HG03575 (cell line): ENCODE results near the gene TWF1.
"Not testable (repeated sequence)": the region's sequence is repeated elsewhere in the genome, so short reads cannot be mapped to it uniquely, and the experiment has no call there.

Source experiments
- ATAC-seq: cut with Tn5 transposase; IDR thresholded peaks from one replicate; pipeline ENCODE4 v1.9.1; 2021; ENCODE audit not compliant: unreplicated experiment, insufficient number of reproducible peaks, low FRiP score; ENCODE audit errors: extremely low read depth

The TWF1 gene

GRCh38 chr12:43812057-43812456, 5.9 kb upstream of the TWF1 start:
- no peak for ATAC-seq

DNA sequence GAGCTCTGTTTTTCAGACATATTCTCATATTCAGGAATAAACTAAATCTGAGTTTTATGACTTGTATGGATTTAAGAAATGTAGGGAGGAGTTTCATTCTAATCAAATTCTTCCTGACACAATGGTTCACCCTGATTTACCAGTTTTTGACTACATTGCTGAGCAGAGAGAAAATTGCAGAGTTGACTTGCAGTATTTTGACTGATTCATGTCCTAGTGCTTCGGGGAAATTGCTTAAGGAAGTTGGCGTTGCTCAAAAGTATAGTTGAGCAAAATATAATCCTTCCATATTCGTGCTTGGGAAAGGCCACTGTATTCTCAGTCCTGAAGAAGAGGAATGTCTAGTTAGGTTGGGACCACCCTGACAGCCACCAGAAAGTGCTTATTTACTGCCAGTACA, 1.3 kb upstream of the TWF1 start:
- no peak for ATAC-seq

GRCh38 chr12:43806737-43807072, 588 bp upstream of the TWF1 start:
- ATAC-seq, result no peak

DNA sequence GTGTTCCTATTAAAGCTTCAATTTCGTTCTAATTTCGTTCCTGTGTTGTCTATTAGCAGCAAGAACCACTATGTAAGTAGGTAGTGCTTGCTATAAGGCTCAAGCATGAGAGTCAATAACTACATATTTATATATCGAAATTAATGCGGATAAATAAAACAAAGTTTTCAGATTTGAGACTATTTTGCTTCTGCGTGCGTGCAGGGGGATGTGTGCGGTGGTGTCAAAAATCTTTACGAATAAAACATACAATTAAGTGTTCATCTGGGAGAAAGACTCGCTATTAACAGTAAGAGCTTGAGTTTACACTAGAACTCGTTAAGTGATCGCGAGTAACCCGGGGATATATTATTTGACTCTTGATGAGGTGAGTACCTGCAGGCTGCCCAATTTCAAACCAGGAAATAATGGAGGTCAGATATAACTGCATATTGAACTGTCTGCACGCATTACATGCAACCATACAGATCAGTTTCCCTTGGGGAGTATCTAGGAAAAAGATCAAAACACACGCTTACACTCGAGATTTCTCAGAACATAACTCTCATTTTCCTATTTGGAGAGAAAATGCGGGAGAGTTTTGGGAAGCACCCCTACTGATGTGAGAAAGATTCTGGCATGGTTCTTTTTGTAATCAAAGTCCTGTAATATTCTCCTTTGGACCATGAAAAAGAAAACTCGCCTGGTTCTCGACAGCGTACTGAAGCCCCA, 813 bp downstream of the TWF1 start:
- no peak for ATAC-seq

- ATAC-seq, result no peak
Observed at GRCh38 chr12:43797561-43798217, 8.4 kb downstream of the TWF1 start.

- no peak for ATAC-seq
Observed at GRCh38 chr12:43795716-43796280, 10.3 kb downstream of the TWF1 start.

DNA sequence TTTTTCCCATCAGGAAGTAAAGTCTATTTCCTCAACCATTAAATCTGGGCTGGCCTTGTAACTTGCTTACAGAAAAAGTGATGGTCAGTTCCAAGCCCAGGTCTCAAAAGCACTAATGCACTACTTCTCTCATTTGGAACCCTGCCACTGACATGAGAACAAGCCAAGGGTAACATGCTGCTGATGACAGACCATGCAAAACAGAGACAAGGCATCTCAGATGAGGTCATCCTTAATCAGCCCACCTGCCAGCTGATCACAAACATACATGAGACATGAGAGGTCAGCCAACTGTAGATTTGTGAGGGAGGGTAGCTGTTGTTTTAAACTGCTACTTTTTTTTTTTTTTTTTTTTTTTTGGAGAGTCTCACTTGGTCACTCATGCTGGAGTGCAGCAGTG, 16.2 kb downstream of the TWF1 start:
- no peak for ATAC-seq

GRCh38 chr12:43786899-43787693, 19.0 kb downstream of the TWF1 start:
- ATAC-seq, result no peak

DNA sequence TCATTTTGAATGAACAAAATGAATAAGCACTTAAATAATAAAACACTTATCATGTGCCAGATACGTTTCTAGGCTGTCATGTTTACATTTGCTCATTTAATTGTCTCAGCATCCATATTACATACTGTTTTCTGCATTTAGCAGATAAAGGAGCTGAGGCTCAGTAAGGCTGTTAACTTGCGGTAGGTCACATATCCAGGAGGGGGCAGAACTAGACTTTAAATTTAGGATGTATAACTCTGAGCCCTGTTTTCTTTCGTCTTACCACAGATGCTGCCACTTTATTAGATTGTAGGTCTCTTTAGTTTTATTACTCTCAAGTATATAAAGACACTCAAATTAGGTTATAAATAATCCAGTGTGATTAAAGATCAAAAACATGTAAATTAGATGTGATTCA, 29.6 kb downstream of the TWF1 start:
- no peak for ATAC-seq

GRCh38 chr12:43766291-43766690, 39.8 kb downstream of the TWF1 start:
- ATAC-seq, result no peak

GRCh38 chr12:43764528-43764927, 41.6 kb downstream of the TWF1 start:
- no peak for ATAC-seq

GRCh38 chr12:43763769-43764168, 42.3 kb downstream of the TWF1 start:
- ATAC-seq, result no peak

- no peak for ATAC-seq
Observed at GRCh38 chr12:43762596-43762995, 43.5 kb downstream of the TWF1 start.

GRCh38 chr12:43761500-43761899, 44.6 kb downstream of the TWF1 start:
- no peak for ATAC-seq

DNA sequence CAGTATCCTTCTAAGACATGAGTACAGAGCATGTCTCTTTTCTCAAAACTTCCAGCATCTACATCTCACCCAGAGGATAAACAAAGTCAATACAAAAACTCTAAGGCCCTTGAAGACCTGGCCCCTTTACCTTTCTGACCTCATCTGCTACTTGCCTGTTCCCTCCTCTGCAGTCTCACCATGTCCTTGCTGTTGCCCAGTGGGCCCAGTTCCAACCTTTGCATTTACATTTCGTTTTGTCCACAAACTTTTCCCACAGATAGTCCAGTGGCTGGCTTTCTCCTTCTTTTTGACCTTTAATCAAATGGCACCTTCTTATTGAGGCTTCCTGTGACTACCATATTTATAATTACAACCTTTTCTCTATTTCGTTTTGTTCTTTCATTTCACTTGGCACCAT, 45.7 kb downstream of the TWF1 start:
- ATAC-seq, result no peak

DNA sequence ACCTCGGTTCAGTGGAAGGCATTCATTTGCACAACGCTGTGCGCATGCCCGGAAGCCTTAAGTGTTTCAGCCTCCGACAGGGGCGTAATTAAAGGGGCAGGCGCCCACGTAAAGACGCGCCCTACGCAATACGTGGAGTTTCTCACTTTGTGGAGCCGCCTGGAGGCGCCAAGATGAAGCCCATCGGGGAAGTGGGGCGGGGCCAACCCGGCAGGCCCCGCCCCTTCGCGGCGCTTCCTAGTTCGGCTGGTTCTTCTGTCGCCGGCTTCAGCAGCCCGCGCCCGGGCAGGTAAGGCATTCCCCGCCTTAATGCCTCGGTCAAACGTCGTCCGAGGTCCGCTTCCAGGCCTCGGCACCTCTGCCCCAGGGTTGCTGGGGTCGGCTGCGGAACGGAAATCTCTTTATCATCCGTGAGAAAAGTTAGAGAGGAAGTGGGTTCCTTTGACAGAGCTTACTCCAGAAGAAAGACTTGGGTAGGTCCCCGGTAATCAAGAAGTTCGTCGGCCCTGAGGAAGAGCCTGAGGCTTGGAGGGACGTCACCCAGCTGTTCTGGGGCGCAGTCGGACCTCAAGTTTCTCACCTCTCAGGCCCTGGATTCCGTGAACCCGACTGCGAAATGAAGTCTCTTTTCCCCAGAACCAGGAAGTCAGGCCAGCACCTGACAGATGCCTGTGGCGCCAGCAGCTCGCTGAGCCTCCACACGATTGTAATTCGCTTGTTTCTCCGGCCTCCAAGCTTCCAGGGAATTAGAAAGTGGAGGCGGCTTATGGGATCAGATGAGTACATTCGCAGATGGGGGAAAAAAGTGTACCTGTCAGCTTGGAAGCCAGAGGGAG, 47.2 kb downstream of the TWF1 start, which contains the start of the genes IRAK4 and PUS7L:
IRAK4 (plus strand) TSS at position 224 of the 836 bp plus-strand sequence. CDS start 9,161 bp downstream, outside the sequence.
PUS7L (minus strand) TSS at position 63 of the 836 bp plus-strand sequence. CDS start 3,545 bp downstream, outside the sequence.
- ATAC-seq, result peak; percentile 93

GRCh38 chr12:43758247-43758727, 47.8 kb downstream of the TWF1 start:
- ATAC-seq, result peak; percentile 1

- no peak for ATAC-seq
Observed at GRCh38 chr12:43754015-43754414, 52.1 kb downstream of the TWF1 start.

DNA sequence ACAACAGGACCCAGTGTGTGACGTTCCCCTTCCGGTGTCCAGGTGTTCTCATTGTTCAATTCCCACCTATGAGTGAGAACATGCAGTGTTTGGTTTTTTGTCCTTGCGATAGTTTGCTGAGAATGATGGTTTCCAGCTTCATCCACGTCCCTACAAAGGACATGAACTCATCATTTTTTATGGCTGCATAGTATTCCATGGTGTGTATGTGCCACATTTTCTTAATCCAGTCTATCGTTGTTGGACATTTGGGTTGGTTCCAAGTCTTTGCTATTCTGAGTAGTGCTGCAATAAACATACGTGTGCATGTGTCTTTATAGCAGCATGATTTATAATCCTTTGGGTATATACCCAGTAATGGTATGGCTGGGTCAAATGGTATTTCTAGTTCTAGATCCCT, 54.8 kb downstream of the TWF1 start:
- not testable (repeated sequence) for ATAC-seq
